ENCODE data around the gene LRRC26.

Gene LRRC26

DNA sequence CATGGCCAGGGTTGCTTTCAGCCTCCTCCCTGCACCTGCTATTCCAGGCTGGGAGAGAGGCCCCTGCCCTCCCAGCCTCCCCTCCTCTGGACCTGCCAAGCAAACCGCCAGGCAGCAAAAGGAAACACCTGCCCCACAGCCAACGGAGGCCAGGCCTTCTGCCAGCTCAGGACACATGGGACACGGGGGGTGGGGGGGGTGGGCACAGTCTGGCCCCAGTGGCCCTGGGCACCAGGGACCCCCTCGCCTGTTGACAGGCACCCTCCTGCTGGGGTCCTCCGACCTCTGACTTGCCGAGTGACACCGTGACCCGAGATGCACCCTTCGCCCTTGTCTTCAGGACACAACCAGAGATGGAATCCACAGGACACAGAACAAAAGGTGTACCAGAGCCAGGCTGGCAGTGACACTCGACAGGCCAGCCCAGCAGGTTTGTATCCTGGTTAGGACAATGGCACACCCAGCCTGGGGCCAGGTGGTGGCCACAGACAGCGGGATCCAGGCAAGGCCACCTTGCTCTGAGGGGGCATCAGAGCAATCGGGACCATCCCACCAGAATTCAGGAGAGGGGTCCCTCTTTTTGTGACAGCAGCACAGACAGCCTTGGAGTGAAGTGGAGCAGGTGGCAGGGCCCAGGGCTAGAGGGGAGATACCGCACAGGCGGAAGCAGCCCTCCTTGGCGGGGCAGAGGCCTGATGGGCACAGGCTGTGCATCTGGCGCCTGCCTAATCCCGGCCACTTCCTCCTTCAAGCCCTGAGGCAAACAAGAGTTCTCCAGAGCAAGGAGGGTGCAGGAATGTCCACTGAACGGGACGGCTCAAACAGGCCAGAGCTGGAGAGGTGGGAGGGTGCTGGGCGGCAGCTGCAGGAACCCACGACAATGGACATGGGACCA lies 3.3 kb upstream of the LRRC26 start:
- intact Hi-C loops (cut with DNase I), result no loop called here
- no peak for DNase-seq

DNA sequence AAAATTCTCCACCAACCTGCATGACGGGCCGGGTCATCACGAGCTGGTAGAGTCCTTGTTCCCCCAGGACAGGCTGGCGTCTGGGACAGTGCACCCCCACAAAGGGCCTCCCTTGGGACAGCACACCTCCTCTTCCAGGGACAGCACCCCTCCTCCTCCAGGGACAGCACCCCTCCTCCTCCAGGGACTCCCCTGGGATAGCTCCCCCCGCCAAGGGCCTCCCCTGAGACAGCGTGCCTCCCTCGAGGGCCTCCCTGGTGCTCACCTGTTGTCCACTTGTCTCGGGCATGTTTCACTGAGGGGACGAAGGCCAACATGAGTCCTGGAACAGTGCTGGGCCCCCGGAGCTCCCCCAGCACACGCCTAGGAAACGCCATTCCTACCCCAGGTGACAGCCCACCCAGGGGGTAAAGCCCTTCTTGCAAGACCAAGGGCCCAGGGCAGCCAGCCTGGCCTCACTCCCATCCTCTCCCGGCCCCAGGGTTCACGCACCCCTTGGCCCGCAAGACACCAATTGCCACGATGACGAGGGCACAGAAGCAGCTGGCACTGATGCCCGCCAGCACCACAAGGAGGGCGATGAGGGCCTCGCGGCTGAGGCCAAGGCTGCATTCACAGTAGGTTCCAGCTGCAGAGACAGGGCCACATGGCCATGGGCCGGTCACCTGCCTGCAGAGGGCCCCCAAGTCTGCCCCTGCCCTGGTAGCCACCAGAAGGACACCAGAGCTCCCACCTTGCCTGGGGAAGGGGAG lies 1.5 kb upstream of the LRRC26 start:
- no peak for DNase-seq
- intact Hi-C loops (cut with DNase I), result no loop called here

DNA sequence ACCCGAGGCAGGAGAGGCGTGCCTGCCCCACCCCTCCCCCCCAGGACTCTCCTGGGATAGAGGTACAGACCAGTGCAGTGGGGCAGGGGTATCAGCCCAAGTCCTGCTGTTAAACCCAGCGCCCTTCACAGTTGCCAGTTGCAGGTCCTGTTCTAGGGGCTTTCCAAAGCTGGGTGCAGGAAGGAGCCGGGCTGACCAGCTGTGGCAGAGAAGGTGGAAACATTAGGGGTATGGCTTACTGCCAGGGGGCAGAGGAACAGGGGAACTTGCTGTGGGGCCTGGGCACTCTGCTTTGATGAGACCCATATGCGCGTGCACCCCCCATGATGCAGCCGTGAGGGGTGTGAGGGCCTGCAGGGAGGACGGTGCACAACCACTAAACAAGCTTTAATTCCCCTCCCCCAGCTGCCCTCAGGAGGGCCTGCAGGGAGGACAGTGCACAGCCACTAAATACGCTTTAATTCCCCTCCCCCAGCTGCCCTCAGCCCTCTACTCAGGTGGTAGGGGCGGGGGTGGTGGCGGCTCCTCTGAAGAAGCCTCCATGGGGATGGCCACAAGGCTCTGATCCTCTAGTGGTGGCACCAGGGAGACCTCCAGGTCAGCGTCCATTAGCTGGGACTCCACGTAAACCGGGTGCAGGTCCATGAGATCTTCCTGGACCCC lies 766 bp upstream of the LRRC26 start:
- intact Hi-C loops (cut with DNase I), result no loop called here

DNA sequence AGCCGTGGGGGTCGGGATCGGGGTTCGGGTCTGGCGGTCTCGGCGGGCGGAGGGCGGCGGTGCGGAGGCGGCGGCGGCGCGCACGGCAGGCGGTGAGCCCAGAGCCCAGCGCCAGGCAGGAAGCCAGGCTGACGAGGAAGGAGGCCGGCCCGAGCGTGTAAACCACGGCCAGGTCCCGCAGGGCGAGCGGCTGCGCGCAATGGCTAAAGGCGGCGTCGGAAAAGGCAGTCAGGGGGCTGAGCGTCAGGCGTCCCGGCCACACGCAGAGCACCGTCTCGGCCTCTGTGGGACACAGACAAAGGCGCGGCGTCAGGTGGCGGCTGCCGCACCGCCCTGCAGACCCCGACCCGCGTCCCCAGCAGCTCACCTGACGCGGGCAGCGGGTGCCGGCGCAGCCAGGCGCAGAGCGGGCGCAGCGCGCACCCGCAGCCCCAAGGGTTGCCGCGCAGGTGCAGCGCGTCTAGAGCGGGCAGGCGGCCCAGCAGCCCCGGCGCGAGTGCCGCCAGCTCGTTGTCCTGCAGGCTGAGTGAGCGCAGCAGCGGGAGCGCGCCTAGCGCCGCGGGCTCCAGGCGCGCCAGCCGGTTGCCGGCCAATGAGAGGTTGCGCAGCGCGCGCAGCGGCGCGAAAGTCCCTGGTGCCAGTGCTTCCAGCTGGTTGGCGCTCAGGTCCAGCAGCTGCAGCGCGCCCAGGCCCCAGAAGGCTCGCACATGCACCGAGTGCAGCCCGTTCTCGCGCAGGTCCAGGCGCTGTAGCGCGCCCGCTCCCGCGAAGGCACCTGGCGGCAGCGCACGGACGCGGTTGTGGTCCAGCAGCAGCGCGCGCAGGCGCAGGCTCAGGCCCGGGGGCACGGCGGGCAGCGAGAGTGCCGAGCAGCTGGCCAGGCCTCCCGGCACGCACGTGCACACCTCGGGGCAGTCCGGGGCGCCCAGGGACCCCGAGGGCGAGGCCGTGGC lies 671 bp downstream of the LRRC26 start:
- peak in 18 of 42 donors; percentile 28 to 65 (median 48) for DNase-seq
- intact Hi-C loops (cut with DNase I), result no loop called here

More for the DNA sequence above, 766 bp upstream of the LRRC26 start:
- no peak for DNase-seq

DNA sequence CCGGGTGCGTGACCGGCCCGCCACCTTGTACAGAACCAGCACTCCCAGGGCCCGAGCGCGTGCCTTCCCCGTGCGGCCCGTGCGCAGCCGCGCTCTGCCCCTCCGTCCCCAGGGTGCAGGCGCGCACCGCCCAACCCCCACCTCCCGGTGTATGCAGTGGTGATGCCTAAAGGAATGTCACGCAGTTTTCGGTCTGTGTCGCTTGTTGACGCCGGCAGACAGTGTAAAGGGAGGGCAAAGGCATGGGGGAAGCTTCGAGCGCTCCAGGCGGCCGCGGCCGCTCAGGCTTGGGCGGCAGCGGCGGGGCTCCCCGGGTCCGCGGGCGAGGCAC lies 1.3 kb downstream of the LRRC26 start:
- intact Hi-C loops (cut with DNase I), result no loop called here
- DNase-seq, result peak in 37 of 42 donors; percentile 34 to 79 (median 61)

DNA sequence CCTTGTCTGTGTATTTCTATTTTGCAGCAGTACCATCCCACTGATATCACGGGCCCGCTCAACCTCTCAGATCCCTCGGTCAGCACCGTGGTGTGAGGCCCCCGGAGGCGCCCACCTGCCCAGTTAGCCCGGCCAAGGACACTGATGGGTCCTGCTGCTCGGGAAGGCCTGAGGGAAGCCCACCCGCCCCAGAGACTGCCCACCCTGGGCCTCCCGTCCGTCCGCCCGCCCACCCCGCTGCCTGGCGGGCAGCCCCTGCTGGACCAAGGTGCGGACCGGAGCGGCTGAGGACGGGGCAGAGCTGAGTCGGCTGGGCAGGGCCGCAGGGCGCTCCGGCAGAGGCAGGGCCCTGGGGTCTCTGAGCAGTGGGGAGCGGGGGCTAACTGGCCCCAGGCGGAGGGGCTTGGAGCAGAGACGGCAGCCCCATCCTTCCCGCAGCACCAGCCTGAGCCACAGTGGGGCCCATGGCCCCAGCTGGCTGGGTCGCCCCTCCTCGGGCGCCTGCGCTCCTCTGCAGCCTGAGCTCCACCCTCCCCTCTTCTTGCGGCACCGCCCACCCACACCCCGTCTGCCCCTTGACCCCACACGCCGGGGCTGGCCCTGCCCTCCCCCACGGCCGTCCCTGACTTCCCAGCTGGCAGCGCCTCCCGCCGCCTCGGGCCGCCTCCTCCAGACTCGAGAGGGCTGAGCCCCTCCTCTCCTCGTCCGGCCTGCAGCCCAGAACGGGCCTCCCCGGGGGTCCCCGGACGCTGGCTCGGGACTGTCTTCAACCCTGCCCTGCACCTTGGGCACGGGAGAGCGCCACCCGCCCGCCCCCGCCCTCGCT lies 1.9 kb downstream of the LRRC26 start:
- DNase-seq, result peak in 6 of 42 donors; percentile 40 to 56 (median 42)
- intact Hi-C loops (cut with DNase I), result no loop called here

DNA sequence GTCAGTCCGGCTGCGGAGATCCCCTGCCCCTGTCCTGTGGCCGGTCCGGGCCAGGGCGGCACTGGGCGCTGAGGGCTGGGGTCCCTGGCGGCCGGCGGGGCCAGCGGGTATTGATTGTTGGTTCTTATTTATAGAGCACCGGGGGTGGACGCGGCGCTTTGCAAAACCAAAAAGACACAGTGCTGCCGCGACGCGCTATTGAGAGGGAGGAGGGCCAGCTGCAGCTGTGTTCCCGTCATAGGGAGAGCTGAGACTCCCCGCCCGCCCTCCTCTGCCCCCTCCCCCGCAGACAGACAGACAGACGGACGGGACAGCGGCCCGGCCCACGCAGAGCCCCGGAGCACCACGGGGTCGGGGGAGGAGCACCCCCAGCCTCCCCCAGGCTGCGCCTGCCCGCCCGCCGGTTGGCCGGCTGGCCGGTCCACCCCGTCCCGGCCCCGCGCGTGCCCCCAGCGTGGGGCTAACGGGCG lies 2.5 kb downstream of the LRRC26 start:
- intact Hi-C loops (cut with DNase I), result no loop called here
- peak in 1 of 42 donors; percentile 43 for DNase-seq

DNA sequence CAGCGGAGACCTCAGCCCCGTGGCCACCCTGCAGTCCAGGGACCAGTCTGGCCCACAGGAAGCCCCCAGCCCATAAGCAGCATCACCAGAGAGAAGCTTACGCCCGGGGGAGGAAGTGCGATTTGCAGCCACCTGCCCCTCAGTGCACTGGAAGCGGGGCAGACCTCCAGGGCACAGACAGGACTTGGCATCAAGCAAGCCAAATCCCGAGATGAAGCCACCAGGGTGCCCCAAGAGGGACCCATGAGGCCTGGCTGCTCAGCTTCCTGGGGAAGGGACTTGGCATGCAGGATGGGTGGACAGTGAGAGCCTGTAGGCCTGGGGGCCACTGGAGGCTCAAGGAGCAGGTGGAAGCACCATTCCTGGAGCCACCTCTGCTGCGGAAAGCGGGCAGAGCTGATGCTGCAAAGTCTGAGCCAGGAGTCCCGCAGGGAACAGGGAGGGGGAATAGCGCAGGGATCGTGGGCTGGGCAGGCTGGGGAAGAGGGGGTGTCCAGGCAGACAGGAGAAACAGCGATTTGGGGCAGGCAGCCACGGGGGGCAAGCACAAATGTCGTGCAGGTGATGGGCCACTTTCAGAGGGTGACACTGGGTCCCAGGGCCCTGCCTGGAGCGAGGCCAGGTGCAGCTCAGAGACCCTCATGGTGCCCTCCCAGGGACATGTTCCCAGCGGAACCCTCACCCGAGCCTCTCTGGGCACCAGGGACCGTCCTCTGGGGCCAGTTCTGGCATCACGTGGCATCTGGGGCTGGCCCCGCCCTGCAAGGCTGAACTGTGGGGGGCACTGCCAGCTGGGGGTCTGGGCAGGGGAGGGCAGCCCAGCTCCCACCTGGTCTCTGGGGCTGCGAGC lies 3.2 kb downstream of the LRRC26 start:
- intact Hi-C loops (cut with DNase I), result no loop called here
- DNase-seq, result peak in 15 of 42 donors; percentile 38 to 73 (median 56)

DNA sequence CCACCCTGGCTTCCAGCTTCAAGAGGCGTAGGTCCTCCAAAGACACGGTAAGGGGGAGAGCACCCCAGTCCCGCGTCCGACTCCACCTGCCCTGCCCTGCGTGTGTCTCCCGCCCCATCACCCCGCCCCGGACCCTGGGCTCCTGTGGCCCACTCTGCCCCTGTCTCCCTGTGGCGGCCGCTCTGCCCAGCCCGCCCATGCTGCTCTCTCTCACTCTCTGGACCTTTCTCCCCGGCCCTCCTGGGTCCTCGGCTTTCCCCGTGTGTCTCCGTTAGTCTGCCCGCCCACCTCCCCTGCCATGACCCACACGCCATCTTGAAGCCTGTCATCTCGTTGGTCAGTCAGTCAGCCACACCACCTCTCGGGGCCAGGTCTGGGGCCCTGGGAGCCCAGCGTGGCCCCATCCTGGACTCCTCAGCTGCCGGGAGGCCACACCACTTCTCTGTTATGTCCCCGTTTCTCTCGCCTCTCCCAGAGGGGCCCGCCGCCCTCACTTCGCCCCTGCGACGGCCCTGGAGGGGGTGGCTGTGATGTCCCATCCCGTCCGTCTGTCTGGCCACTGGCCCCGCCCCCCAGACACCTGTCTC lies 4.5 kb downstream of the LRRC26 start:
- DNase-seq, result no peak
- intact Hi-C loops (cut with DNase I), result no loop called here

DNA sequence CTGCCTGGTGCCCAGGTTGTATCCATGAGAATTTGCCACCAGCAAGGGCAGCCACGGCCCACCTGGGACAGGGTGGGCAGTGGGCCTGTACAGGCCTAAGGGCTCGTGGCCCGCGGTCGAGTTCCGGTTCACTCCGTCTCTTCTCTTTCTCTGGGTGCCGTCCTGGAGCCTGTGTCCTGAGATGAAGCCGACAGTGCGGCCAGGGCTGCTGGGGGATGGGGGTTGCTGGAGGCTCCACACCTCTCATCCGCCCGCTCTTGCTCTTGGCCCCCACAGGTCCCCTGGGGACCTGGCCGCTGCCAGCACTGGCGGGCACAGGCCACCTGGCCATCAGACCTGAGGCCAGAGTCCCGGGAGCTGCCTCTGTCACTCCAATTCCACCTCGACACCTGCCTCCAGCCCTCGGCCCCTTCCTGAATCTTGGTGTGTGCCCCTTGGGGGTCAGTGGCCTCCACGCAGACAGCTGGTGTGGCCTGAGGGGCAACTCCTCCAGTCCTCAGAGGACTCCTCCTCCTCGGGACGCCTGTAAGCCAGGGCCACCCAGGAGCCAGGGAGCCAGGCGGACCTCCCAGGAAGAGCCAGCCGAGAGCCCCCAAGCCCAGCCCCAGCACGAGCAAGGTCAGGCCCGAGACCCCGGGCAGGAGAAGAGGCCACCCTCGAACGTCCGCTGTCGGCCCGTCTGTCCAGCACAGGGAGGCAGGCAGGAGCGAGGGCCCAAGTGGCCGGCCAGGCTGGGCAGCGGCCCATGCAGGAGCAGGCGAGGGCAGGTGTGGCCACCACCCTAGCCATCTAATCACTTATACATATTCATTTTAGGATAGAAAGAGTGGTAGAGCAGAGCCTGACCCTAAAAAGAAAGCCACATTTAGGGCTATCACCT lies 5.2 kb downstream of the LRRC26 start:
- DNase-seq, result no peak
- intact Hi-C loops (cut with DNase I), result no loop called here

DNA sequence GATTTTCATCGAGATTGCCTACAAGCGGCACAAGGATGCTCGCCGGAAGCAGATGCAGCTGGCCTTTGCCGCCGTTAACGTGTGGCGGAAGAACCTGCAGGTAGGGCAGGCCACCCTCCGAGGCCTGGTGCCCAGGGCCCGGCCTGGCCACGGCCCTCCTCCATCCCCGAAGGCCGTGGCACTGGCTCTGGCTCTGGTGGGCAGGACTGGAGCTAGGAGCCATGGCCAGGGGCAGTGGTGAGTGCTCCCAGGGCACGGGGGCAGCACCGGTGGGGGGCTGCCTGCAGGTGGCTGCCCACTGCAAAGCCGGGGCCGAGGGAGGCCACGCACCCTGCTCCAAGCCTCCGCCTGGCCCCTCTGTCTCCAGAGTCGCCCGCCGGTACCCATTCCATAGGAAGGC lies 6.0 kb downstream of the LRRC26 start:
- intact Hi-C loops (cut with DNase I), result no loop called here
- no peak for DNase-seq

DNA sequence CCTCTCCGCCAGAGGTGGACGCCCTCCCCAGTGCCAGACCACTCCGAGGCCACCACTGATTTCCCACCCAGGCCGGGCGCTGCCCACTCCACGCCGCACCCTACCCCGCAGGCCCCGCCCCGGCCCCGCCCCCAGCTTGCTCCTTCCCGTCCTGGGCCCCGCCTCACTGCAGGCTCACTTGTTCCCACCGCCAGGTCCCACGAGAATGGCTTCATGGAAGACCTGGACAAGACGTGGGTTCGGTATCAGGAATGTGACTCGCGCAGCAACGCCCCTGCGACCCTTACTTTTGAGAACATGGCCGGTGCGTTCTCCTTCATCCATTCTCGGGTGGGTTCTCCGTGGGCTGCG lies 6.5 kb downstream of the LRRC26 start:
- intact Hi-C loops (cut with DNase I), result no loop called here
- no peak for DNase-seq

DNA sequence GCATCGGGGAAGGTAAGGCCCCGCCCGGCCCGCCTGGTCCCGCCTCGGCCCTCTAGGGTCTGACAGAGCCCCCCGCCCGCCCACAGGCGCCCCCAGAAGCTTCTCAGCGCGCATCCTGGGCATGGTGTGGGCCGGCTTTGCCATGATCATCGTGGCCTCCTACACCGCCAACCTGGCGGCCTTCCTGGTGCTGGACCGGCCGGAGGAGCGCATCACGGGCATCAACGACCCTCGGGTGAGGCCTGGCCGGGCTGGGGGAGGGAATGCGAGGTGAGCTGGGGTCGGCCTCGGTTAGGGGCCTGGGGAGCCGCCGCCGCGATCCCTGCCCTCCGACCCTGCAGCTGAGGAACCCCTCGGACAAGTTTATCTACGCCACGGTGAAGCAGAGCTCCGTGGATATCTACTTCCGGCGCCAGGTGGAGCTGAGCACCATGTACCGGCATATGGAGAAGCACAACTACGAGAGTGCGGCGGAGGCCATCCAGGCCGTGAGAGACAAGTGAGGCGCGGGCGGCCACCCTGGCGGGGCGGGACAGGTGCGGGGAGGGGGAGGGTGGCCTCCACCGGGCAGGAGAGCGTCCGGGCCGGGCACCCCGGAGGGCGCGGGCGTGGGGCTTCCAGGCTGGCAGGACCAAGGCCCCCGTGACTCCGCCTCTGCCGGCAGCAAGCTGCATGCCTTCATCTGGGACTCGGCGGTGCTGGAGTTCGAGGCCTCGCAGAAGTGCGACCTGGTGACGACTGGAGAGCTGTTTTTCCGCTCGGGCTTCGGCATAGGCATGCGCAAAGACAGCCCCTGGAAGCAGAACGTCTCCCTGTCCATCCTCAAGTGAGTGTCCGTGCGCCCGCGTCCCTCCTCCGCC lies 7.1 kb downstream of the LRRC26 start:
- no peak for DNase-seq
- intact Hi-C loops (cut with DNase I), result no loop called here

DNA sequence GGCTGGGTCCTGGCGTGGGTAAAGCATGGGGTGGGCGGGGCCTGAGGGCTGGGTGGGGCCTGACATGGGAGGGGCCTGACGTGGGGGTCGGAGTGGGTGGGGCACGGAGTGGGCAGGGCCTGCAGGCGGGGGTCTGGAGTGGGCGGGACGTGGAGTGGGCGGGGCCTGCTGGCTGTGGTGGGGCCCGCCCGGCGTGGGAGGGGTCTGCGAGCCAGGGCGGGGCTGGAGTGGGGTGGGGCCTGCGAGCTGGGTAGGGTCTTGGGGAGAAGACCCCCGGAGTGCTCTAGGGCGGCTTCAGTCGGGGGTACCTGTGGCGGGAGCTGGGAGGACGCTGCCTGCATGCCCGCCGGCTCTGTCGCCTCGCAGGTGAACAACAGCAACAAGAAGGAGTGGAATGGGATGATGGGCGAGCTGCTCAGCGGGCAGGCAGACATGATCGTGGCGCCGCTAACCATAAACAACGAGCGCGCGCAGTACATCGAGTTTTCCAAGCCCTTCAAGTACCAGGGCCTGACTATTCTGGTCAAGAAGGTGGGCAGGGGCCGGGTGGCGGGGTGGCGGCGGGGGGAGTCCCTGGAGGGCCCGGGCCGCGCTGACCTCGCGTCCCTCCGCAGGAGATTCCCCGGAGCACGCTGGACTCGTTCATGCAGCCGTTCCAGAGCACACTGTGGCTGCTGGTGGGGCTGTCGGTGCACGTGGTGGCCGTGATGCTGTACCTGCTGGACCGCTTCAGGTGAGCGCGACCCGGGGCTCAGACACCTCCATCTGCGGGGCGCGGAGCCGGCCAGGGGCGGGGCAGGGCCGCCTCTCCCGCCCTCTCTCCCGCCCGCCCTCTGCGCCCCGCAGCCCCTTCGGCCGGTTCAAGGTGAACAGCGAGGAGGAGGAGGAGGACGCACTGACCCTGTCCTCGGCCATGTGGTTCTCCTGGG lies 8.0 kb downstream of the LRRC26 start:
- no peak for DNase-seq
- intact Hi-C loops (cut with DNase I), result no loop called here

Data from head of caudate nucleus (tissue), 42 donors.